Activated gamma-delta T cell (primary cell): Measurements from ENCODE around the gene HEPACAM.
"Not testable (repeated sequence)": the region's sequence is repeated elsewhere in the genome, so short reads cannot be mapped to it uniquely, and the experiment has no call there.

Experiments
- DNase-seq: peaks from one replicate; lab custom pipeline; 2025; lab: John Stamatoyannopoulos, UW
- total RNA-seq, 2 donors: gene quantifications; one replicate each; lab custom pipeline; 2026; lab: John Stamatoyannopoulos, UW

HEPACAM gene, protein sequence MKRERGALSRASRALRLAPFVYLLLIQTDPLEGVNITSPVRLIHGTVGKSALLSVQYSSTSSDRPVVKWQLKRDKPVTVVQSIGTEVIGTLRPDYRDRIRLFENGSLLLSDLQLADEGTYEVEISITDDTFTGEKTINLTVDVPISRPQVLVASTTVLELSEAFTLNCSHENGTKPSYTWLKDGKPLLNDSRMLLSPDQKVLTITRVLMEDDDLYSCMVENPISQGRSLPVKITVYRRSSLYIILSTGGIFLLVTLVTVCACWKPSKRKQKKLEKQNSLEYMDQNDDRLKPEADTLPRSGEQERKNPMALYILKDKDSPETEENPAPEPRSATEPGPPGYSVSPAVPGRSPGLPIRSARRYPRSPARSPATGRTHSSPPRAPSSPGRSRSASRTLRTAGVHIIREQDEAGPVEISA
- 0 to 0.22 reads per million in 2 donors for total RNA-seq

- no peak for DNase-seq
Measured at GRCh38 chr11:124935548-124936514, at the start of gene HEPACAM. Gene HEPACAM (minus strand): TSS chr11:124936047. CDS start chr11:124936006, 41 bp downstream.

DNA sequence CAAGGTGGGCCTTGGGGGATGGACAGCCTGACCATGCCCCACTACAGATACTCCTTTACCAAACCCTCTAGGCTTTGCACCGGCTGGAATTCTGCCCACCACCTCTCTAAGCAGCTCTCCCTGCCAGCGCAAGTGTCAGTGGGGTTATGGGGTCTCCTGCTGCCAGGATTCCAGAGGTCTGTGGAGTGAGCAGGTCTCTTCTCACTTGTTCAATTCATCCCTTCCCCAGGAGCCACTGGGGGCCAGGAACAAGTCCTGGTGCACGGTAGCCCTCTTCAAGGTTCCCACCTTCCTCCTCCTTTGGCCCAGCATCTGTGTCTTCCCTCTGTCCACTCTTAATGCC is 48.6 kb upstream of the HEPACAM start:
- DNase-seq = no peak

DNA sequence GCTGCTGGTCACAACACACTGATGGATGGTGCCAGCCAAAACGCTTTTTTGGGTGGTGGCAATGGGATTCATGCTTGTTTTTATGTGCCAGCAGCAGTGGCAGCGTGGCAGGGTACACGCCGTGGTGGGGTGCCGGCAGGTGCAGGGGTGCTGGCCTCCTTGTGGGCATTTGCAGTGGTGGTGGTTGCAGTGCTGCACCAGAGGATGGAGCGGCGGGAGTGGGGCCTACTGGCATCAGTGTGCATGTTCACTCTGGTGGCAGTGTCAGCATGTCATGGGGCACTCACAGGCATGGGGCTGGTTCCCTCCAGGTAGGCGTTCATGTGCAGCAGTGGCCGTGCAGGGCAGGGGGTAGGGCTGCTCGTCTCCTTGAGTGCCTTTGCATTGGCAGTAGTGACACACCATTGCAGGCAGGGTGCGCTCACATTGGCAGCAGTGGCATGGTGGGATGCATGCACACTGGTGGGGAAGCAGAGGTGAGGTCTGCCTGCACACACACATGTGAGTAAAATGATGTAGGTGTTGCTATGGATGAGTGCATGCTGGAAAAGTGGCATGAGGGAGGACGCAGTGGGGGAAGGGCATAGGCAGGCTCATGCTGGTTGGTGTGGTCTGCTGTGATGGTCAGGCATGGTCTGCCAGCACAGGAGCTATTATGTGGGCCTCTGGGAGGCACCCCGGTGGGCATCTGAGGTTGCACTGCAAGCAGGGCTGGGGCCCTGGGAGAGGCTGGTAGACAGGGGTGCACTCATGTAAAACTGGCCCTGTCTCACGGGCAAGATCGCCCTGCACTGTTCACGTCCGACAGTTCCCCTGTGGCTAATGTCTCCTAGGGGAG is 48.0 kb upstream of the HEPACAM start:
- DNase-seq = no peak

DNA sequence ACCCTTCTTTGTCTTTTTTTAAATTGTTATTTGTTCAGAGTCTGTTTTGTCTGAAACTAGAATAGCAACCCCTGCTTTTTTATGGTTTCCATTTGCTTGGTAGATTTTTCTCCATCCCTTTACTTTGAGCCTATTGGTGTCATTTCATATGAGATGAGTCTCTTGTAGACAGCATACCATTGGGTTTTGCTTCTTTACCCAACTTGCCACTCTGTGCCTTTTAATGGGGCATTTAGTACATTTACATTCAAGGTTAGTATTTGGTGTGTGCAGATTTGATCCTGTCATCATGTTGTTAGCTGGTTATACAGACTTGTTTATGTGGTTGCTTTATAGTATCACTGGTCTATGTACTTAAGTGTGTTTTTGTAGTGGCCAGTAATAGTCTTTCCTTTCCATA is 46.2 kb upstream of the HEPACAM start:
- no peak for DNase-seq

GRCh38 chr11:124978316-124978715 is 42.5 kb upstream of the HEPACAM start:
- no peak for DNase-seq

GRCh38 chr11:124977006-124977405 is 41.2 kb upstream of the HEPACAM start:
- no peak for DNase-seq

GRCh38 chr11:124976531-124976930 is 40.7 kb upstream of the HEPACAM start:
- DNase-seq = no peak

- DNase-seq = no peak
Measured at GRCh38 chr11:124971810-124972209, 36.0 kb upstream of the HEPACAM start.

- DNase-seq = no peak
Measured at GRCh38 chr11:124970925-124971324, 35.1 kb upstream of the HEPACAM start.

GRCh38 chr11:124968197-124968596 is 32.4 kb upstream of the HEPACAM start:
- DNase-seq = not testable (repeated sequence)

- no peak for DNase-seq
Measured at GRCh38 chr11:124961972-124962609, 26.2 kb upstream of the HEPACAM start.

- no peak for DNase-seq
Measured at GRCh38 chr11:124955035-124955434, 19.2 kb upstream of the HEPACAM start.

DNA sequence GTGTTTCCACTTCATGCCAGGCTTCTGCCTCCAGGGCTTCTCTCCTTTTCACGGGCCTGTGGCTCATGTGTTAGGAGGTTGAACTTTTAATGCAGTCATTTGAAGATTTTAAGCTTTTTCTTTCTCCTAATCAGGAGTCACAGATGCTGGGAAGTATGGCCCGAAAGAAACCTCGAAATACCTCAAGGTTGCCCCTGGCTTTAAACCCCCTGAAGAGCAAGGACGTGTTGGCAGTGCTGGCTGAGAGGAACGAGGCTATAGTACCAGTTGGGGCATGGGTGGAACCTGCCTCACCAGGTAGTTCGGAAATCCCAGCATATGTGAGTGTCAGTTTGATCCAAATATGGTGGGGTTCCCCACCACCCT is 18.7 kb upstream of the HEPACAM start:
- DNase-seq = no peak

GRCh38 chr11:124953753-124954589 is 18.1 kb upstream of the HEPACAM start, which contains the start of gene CCDC15:
Gene CCDC15 (plus strand): TSS chr11:124954202. CDS start chr11:124954733, 531 bp downstream.
- peak; percentile 81 for DNase-seq

DNA sequence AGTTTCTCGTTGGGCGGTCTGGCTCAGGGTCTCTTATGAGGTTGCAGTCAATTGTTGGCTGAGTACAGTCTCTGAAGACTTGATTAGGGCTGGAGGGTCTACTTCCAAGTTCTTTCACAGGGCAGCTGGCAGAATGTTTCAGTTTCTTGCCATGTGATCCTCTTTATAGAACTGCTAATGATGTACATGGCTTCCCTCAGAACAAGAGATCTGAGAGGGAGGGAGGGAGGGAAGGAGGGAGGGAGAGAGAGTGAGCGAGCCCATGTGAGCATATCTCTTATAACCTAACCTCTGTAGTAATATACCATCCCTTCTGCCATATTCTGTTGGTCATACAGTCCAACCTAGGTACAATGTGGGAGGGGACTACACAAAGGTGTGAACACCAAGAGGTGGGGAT is 15.5 kb upstream of the HEPACAM start:
- no peak for DNase-seq

- no peak for DNase-seq
Measured at GRCh38 chr11:124950601-124951330, 14.9 kb upstream of the HEPACAM start.

DNA sequence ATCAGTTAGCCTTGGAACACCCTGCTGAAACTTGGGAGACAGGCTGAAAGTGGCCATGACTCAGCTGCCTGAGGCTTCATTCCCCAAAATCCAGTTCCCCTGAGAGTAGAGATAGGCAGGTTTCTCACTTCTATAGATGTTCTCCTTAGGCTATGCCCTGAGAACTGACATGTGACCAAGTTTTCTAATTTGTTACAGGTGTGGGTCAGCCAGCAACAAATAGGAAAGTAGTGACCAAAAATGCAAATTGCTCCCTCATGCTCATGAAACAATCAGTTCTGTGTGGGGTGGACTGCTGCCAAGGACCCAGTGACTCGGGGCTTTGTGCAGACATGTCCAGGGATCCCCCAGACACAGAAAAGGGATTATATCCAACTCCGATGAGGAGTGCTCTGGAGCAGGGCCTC is 10.9 kb upstream of the HEPACAM start:
- DNase-seq = no peak

DNA sequence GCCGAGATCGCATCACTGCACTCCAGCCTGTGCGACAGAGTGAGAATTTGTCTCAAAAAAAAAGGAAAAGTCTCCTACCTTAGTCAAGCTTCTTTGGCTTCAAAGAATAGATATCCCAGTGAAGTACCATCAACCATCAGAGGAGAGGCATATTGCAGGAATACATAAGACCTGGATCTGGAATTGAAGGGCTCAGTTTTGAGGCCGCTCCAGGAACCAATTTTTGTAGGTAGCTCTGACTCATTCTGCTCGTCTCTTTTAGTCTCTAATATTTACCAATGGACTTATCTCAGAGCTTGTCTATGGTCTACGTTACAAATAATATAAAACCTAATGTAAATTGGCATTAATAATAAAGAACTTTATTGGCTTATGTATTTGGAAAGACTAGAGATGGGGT is 10.0 kb upstream of the HEPACAM start:
- DNase-seq = no peak

DNA sequence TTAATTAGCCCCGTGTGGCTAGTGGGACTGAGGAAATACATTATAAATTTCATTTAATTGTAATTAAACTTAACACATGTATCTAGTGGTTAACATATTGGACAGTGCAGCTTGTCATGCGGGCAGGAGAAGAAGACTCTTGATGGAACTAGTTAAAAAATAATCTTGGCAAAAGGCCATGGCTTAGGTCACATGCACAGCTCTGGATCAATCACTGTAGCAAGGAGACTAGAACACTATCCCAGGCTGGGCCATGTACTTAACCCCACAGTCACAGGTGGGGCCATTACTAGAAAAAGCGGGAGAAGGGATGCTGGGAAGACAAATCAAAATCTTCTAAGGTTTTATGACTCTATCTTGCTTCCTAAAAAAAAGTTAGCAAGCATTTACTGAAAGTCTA is 8.7 kb upstream of the HEPACAM start:
- no peak for DNase-seq

DNA sequence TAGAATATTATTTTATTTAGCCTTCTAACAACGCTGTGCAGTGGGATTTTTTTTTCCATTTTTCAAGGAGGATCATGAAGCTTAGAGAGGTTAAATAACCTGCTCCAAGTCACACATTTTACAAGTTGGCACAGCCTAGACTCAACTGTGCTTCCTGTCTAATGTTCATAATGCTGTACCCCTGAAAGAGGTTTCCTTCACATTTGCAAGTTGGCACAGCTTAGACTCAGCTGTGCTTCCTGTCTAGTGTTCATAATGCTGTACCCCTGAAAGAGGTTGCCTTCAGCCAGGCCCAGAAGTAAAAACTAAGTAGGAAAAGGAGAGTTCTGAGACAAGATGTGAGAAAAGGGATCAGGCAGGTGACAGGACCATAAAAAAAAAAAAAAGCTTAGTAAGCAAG is 7.9 kb upstream of the HEPACAM start:
- no peak for DNase-seq
